Esophagus muscularis mucosa (tissue), 3 donors: ENCODE data around the gene SH2D3C.

Experiments
- POLR2AphosphoS5 ChIP-seq, 2 donors: sonication (generic); formaldehyde crosslinking; IDR thresholded peaks; one replicate each; pipeline ENCODE4 v1.6.1; 2017; ENCODE audit warnings: antibody characterized with exemption in 2 of 2
- TF ChIP-seq, protein P1 (sequence below), 3 experiments: fragments of 200-600 bp in 2 of 3; fragments of 450-650 bp in 1 of 3; sonication (generic) in 2 of 3; IDR thresholded peaks; one replicate each; pipeline ENCODE4 v1.5.1; 2017 to 2019; ENCODE audit warnings: antibody characterized with exemption in 3 of 3, mild to moderate bottlenecking in 2 of 3, moderate library complexity in 1 of 3

- TF ChIP-seq, protein P1, sequence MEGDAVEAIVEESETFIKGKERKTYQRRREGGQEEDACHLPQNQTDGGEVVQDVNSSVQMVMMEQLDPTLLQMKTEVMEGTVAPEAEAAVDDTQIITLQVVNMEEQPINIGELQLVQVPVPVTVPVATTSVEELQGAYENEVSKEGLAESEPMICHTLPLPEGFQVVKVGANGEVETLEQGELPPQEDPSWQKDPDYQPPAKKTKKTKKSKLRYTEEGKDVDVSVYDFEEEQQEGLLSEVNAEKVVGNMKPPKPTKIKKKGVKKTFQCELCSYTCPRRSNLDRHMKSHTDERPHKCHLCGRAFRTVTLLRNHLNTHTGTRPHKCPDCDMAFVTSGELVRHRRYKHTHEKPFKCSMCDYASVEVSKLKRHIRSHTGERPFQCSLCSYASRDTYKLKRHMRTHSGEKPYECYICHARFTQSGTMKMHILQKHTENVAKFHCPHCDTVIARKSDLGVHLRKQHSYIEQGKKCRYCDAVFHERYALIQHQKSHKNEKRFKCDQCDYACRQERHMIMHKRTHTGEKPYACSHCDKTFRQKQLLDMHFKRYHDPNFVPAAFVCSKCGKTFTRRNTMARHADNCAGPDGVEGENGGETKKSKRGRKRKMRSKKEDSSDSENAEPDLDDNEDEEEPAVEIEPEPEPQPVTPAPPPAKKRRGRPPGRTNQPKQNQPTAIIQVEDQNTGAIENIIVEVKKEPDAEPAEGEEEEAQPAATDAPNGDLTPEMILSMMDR (IDR thresholded peaks at IDR 0.05), result no peak
- no peak for TF ChIP-seq POLR2AphosphoS5 (IDR thresholded peaks at IDR 0.05)
Observed at GRCh38 chr9:127792417-127793031, 14.1 kb upstream of the SH2D3C start.
